DND-41 (cell line): ENCODE results near the gene HOXD12.

Experiments used
- CTCF ChIP-seq: IDR thresholded peaks from 2 replicates; pipeline ENCODE4 v1.5.1; 2012; ENCODE audit warnings: borderline replicate concordance, low read length, moderate library complexity, mild to moderate bottlenecking; ENCODE audit not compliant: poor library complexity, severe bottlenecking; ENCODE audit errors: extremely low read depth
- EZH2 ChIP-seq: IDR thresholded peaks from 3 replicates; pipeline ENCODE4 v1.6.1; 2012; ENCODE audit warnings: borderline replicate concordance, low read depth, mild to moderate bottlenecking, moderate library complexity, low read length, inconsistent platforms; ENCODE audit not compliant: severe bottlenecking

- TF ChIP-seq EZH2 (no peak), CTCF (no peak)
These were observed 17.1 kb upstream of the HOXD12 start for GRCh38 chr2:176082525-176082823.
